WTC11 (cell line): ENCODE results near the gene NCF4. TPM values are rescaled to one million over a fixed set of nuclear protein-coding genes. Genes with fewer than 3 reads are reported as not detected.

Experiments used
- ATAC-seq: fragments of 200-7000 bp; cut with Tn5 transposase; 2 replicates; pipeline ENCODE4 v1.10.0; 2021; ENCODE audit warnings: mild to moderate bottlenecking, moderate library complexity
- CTCF ChIA-PET: fragments of 300-600 bp; sonication (Branson Sonifier 250); formaldehyde crosslinking; loops from one replicate; lab custom pipeline; 2021; ENCODE audit warnings: antibody characterized with exemption; lab: Charles Lee
- POLR2A ChIA-PET: fragments of 350-600 bp; sonication (Branson Sonifier 250); formaldehyde crosslinking; loops from one replicate; lab custom pipeline; 2021; ENCODE audit warnings: antibody characterized with exemption; lab: Charles Lee
- DNase-seq: peaks from one replicate; pipeline ENCODE4 v3.0.0; 2021; ENCODE audit warnings: low spot score
- H3K27ac Mint-ChIP-seq: 2 replicates; pipeline ENCODE4 v1.8.0; 2021; ENCODE audit warnings: mixed read lengths
- H3K27me3 Mint-ChIP-seq: 2 replicates; pipeline ENCODE4 v1.8.0; 2021; ENCODE audit warnings: low read depth, mild to moderate bottlenecking, moderate library complexity, mixed read lengths
- H3K36me3 Mint-ChIP-seq: 2 replicates; pipeline ENCODE4 v1.8.0; 2021; ENCODE audit warnings: mixed read lengths
- H3K4me1 Mint-ChIP-seq: 2 replicates; pipeline ENCODE4 v1.8.0; 2022; ENCODE audit warnings: mixed read lengths
- H3K4me3 Mint-ChIP-seq: 2 replicates; pipeline ENCODE4 v1.8.0; 2021; ENCODE audit warnings: mild to moderate bottlenecking, moderate library complexity, mixed read lengths
- H3K9me3 Mint-ChIP-seq: 2 replicates; pipeline ENCODE4 v1.8.0; 2021; ENCODE audit warnings: mixed read lengths
- HMGA2 ChIP-seq: fragments of 250-450 bp; sonication (Bioruptor Pico); IDR thresholded peaks from 2 replicates; pipeline ENCODE4 v1.4.0; 2021; ENCODE audit warnings: mild to moderate bottlenecking, moderate library complexity
- JAZF1 ChIP-seq: fragments of 250-450 bp; sonication (Bioruptor Pico); IDR thresholded peaks from 2 replicates; pipeline ENCODE4 v1.9.0; 2021; ENCODE audit warnings: moderate library complexity, mild to moderate bottlenecking, inconsistent platforms
- MYBL2 ChIP-seq: sonication (generic); formaldehyde crosslinking; IDR thresholded peaks from 2 replicates; pipeline ENCODE4 v1.8.1; 2023; ENCODE audit warnings: mild to moderate bottlenecking, moderate library complexity, missing genetic modification reagents
- NFE2L1 ChIP-seq: sonication (generic); formaldehyde crosslinking; IDR thresholded peaks from 2 replicates; pipeline ENCODE4 v1.8.1; 2023; ENCODE audit warnings: missing genetic modification reagents
- ZBTB21 ChIP-seq: sonication (generic); formaldehyde crosslinking; IDR thresholded peaks from 2 replicates; pipeline ENCODE4 v1.8.1; 2023; ENCODE audit warnings: mild to moderate bottlenecking, missing genetic modification reagents, borderline replicate concordance
- ZNF263 ChIP-seq: sonication (generic); formaldehyde crosslinking; IDR thresholded peaks from 2 replicates; pipeline ENCODE4 v1.8.1; 2022; ENCODE audit warnings: low read depth, mild to moderate bottlenecking, moderate library complexity, missing genetic modification reagents
- ZNF416 ChIP-seq: fragments of 250-450 bp; sonication (Bioruptor Pico); IDR thresholded peaks from 2 replicates; pipeline ENCODE4 v1.9.0; 2021; ENCODE audit warnings: mild to moderate bottlenecking, inconsistent platforms
- ZNF532 ChIP-seq: fragments of 250-450 bp; sonication (Bioruptor Pico); IDR thresholded peaks from 2 replicates; pipeline ENCODE4 v1.9.0; 2021; ENCODE audit warnings: mild to moderate bottlenecking, borderline replicate concordance
- total RNA-seq: library from RNA; stranded (reverse); gene quantifications from 3 replicates; pipeline ENCODE4 v1.2.3, GENCODE V29; 2021
- TF ChIP-seq, protein P1 (sequence below): fragments of 250-450 bp; sonication (Bioruptor Pico); IDR thresholded peaks from 2 replicates; pipeline ENCODE4 v2.1.2; 2022; ENCODE audit warnings: mild to moderate bottlenecking, moderate library complexity
- TF ChIP-seq, protein P2 (sequence below): sonication (generic); formaldehyde crosslinking; IDR thresholded peaks from 2 replicates; pipeline ENCODE4 v1.8.1; 2023; ENCODE audit warnings: mild to moderate bottlenecking, moderate library complexity, missing genetic modification reagents
- TF ChIP-seq, protein P3 (sequence below): sonication (generic); formaldehyde crosslinking; IDR thresholded peaks from 2 replicates; pipeline ENCODE4 v1.8.0; 2022; ENCODE audit warnings: mild to moderate bottlenecking, missing genetic modification reagents
- TF ChIP-seq, protein P4 (sequence below): sonication (generic); formaldehyde crosslinking; IDR thresholded peaks from 2 replicates; pipeline ENCODE4 v1.8.1; 2022; ENCODE audit warnings: low read depth, missing genetic modification reagents, borderline replicate concordance

NCF4 gene
- total RNA-seq, 1 experiment from 2014 or later = not detected

DNA sequence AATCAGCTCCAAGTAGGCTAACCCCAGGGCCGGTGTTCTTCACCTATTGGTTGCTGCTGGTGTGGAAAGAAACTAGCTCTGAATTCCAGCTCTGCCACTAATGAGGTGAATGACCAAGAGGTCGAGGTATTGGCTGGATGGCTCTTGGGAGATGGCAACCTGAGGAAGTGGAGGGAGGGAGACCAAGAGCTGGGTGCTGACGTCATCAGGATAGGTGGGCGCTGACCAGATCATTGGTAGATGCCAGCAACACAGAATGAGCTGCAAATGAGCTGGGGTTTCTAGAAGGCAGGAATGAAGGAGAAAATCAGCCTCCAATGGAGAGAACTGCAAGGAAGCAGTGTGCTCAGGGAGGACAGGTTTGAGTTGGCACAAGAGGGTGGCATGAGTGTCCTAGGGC, 37.9 kb downstream of the NCF4 start (continued):
- TF ChIP-seq, protein P1, sequence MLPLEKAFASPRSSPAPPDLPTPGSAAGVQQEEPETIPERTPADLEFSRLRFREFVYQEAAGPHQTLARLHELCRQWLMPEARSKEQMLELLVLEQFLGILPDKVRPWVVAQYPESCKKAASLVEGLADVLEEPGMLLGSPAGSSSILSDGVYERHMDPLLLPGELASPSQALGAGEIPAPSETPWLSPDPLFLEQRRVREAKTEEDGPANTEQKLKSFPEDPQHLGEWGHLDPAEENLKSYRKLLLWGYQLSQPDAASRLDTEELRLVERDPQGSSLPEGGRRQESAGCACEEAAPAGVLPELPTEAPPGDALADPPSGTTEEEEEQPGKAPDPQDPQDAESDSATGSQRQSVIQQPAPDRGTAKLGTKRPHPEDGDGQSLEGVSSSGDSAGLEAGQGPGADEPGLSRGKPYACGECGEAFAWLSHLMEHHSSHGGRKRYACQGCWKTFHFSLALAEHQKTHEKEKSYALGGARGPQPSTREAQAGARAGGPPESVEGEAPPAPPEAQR (CRISPR knock-in tag) = no peak
- TF ChIP-seq JAZF1 (CRISPR knock-in tag) = no peak
- no peak for TF ChIP-seq ZBTB21 (CRISPR knock-in tag)
- TF ChIP-seq, protein P2, sequence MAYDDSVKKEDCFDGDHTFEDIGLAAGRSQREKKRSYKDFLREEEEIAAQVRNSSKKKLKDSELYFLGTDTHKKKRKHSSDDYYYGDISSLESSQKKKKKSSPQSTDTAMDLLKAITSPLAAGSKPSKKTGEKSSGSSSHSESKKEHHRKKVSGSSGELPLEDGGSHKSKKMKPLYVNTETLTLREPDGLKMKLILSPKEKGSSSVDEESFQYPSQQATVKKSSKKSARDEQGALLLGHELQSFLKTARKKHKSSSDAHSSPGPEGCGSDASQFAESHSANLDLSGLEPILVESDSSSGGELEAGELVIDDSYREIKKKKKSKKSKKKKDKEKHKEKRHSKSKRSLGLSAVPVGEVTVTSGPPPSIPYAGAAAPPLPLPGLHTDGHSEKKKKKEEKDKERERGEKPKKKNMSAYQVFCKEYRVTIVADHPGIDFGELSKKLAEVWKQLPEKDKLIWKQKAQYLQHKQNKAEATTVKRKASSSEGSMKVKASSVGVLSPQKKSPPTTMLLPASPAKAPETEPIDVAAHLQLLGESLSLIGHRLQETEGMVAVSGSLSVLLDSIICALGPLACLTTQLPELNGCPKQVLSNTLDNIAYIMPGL (CRISPR knock-in tag) = no peak
- TF ChIP-seq, protein P3, sequence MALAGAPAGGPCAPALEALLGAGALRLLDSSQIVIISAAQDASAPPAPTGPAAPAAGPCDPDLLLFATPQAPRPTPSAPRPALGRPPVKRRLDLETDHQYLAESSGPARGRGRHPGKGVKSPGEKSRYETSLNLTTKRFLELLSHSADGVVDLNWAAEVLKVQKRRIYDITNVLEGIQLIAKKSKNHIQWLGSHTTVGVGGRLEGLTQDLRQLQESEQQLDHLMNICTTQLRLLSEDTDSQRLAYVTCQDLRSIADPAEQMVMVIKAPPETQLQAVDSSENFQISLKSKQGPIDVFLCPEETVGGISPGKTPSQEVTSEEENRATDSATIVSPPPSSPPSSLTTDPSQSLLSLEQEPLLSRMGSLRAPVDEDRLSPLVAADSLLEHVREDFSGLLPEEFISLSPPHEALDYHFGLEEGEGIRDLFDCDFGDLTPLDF (CRISPR knock-in tag) = no peak
- TF ChIP-seq MYBL2 (CRISPR knock-in tag) = no peak
- TF ChIP-seq, protein P4, sequence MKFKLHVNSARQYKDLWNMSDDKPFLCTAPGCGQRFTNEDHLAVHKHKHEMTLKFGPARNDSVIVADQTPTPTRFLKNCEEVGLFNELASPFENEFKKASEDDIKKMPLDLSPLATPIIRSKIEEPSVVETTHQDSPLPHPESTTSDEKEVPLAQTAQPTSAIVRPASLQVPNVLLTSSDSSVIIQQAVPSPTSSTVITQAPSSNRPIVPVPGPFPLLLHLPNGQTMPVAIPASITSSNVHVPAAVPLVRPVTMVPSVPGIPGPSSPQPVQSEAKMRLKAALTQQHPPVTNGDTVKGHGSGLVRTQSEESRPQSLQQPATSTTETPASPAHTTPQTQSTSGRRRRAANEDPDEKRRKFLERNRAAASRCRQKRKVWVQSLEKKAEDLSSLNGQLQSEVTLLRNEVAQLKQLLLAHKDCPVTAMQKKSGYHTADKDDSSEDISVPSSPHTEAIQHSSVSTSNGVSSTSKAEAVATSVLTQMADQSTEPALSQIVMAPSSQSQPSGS (CRISPR knock-in tag) = no peak

DNA sequence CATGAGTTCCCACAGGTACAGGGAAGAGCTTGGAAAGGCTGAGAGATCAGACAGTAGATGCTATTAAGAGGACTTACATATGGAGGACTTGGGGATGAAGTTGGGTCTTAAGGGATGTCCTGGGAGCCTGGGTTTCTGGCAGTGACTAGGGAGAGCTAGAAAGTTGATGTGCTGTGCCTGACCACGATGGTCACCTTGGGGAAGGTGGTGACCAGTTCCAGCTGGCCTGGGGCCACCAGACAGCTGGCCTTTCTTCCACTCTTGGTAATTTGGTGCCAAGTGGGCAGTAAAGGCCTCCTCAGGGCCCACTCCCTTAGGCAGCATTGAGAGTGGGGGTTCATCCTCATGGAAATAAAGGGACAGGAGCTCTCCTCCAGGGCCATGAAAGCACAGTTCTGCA, 38.7 kb downstream of the NCF4 start:
- CTCF ChIA-PET = interaction anchor here (0.6 to 3.5 kb wide), 3 partner anchors 20 to 78 kb away, joined by 3 to 25 read pairs (median 5); no protein-coding TSS in a partner anchor

More for the DNA sequence above, 38.7 kb downstream of the NCF4 start:
- Mint-ChIP-seq H3K36me3 (peaks cover 26% of the 10 kb centered on the region), H3K27me3 (peaks cover 60% of the 10 kb centered on the region), H3K9me3 (peaks cover 44% of the 10 kb centered on the region), H3K4me1 (peaks cover 27% of the 10 kb centered on the region), H3K27ac (no peak overlapping the region), H3K4me3 (no peak overlapping the region)
- DNase-seq = no peak
- POLR2A ChIA-PET = interaction anchor here (0.6 kb wide), 1 partner anchor 90 kb away, joined by 4 read pairs; no protein-coding TSS in a partner anchor
- TF ChIP-seq ZNF416 (CRISPR knock-in tag) (no peak), ZNF532 (CRISPR knock-in tag) (no peak), ZNF263 (CRISPR knock-in tag) (no peak), HMGA2 (CRISPR knock-in tag) (no peak), NFE2L1 (no peak)
- no peak for ATAC-seq
